Endothelial cell of umbilical vein (primary cell): Measurements from ENCODE around the gene RAG1. TPM values are rescaled to one million over a fixed set of nuclear protein-coding genes. Genes with fewer than 3 reads are reported as not detected.

Experiments used
- BruUV-seq: library from RNA; stranded (reverse); fragments of 400-500 nt; replicated peaks from 2 replicates; lab custom pipeline; 2021; lab: Mats Ljungman, UMichigan
- CTCF ChIA-PET: fragments of 300-600, 350-600 bp; sonication (Branson Sonifier 250); formaldehyde crosslinking; loops from one replicate; lab custom pipeline; 2021; ENCODE audit warnings: antibody characterized with exemption, inconsistent platforms; lab: Charles Lee
- POLR2A ChIA-PET: fragments of 300-600, 350-600 bp; sonication (Branson Sonifier 250); formaldehyde crosslinking; loops from one replicate; lab custom pipeline; 2021; ENCODE audit warnings: antibody characterized with exemption, inconsistent platforms; lab: Charles Lee
- DNase-seq: peaks from one replicate; pipeline ENCODE4 v3.0.0-alpha.2; 2011; ENCODE audit warnings: low read depth, low spot score
- FAIRE-seq: peaks from 2 replicates; lab custom pipeline; 2011; peaks lifted over from hg19 to GRCh38; lab: Jason Lieb, UNC
- H2AFZ ChIP-seq: 2 replicates; pipeline ENCODE4 v1.6.0; 2012; ENCODE audit warnings: low read depth, low read length, control low read depth, inconsistent platforms
- H3K27ac ChIP-seq: 2 replicates; pipeline ENCODE4 v1.5.1; 2011; ENCODE audit warnings: low read depth, mild to moderate bottlenecking, control low read depth, low read length, moderate library complexity; ENCODE audit not compliant: insufficient read depth
- H3K27me3 ChIP-seq, 2 experiments: 2 replicates each; pipeline versions ENCODE4 v1.6.0 to v1.6.1; 2011; ENCODE audit warnings: low read length in 2 of 2, mixed read lengths in 1 of 2; ENCODE audit not compliant: control insufficient read depth in 2 of 2, insufficient read depth in 2 of 2
- H3K36me3 ChIP-seq, 2 experiments: 2 replicates in 1 of 2; 3 replicates in 1 of 2; pipeline ENCODE4 v1.5.1; 2011; ENCODE audit warnings: low read length in 2 of 2, mild to moderate bottlenecking in 1 of 2, moderate library complexity in 1 of 2; ENCODE audit not compliant: control insufficient read depth in 2 of 2, insufficient read depth in 2 of 2; ENCODE audit errors: extremely low read depth in 1 of 2
- H3K4me1 ChIP-seq: 3 replicates; pipeline ENCODE4 v1.5.1; 2011; ENCODE audit warnings: mild to moderate bottlenecking, low read length; ENCODE audit not compliant: control insufficient read depth, insufficient read depth; ENCODE audit errors: extremely low read depth
- H3K4me2 ChIP-seq: 2 replicates; pipeline ENCODE4 v1.6.1; 2011; ENCODE audit warnings: low read length, control low read depth, mixed read lengths; ENCODE audit not compliant: insufficient read depth
- H3K4me3 ChIP-seq, 3 experiments: fragments of 200-600 bp in 1 of 3; sonication (generic), shearing (Covaris generic) in 1 of 3; replicated peaks in 1 of 3; 2 replicates each; pipeline ENCODE4 v1.5.1; 2011 to 2016; ENCODE audit warnings: control low read depth in 3 of 3, low read length in 3 of 3, mild to moderate bottlenecking in 2 of 3, inconsistent platforms in 1 of 3, low read depth in 1 of 3, moderate library complexity in 1 of 3; ENCODE audit not compliant: insufficient read depth in 1 of 3
- H3K79me2 ChIP-seq: 2 replicates; pipeline ENCODE4 v1.6.0; 2012; ENCODE audit warnings: low read length, inconsistent platforms; ENCODE audit not compliant: control insufficient read depth, insufficient read depth
- H3K9ac ChIP-seq: replicated peaks from 2 replicates; pipeline ENCODE3; 2011; ENCODE audit warnings: low read length, control low read depth; ENCODE audit not compliant: insufficient read depth; ENCODE audit errors: extremely low read depth
- H3K9me1 ChIP-seq: replicated peaks from 3 replicates; pipeline ENCODE4 v1.6.0; 2011; ENCODE audit warnings: mild to moderate bottlenecking, low read length; ENCODE audit not compliant: control insufficient read depth, insufficient read depth; ENCODE audit errors: extremely low read depth
- H3K9me3 ChIP-seq: replicated peaks from 2 replicates; pipeline ENCODE4 v1.5.1; 2012; ENCODE audit warnings: low read length, inconsistent platforms; ENCODE audit not compliant: control insufficient read depth, insufficient read depth
- H4K20me1 ChIP-seq: replicated peaks from 2 replicates; pipeline ENCODE3; 2011; ENCODE audit warnings: mild to moderate bottlenecking, low read length; ENCODE audit not compliant: control insufficient read depth, insufficient read depth; ENCODE audit errors: extremely low read depth
- CTCF ChIP-seq, 2 donors: IDR thresholded peaks; 1 replicate in 1 of 2; 2 replicates in 1 of 2; pipeline ENCODE4 v1.5.1; 2011; ENCODE audit warnings: low read length in 2 of 2, mild to moderate bottlenecking in 2 of 2, moderate library complexity in 2 of 2, control low read depth in 1 of 2, inconsistent platforms in 1 of 2, low read depth in 1 of 2; ENCODE audit not compliant: insufficient read depth in 1 of 2; ENCODE audit errors: extremely low read depth in 1 of 2
- EZH2 ChIP-seq: IDR thresholded peaks from 2 replicates; pipeline ENCODE4 v1.6.1; 2012; ENCODE audit warnings: borderline replicate concordance, low read depth, mild to moderate bottlenecking, moderate library complexity, low read length, inconsistent platforms; ENCODE audit not compliant: severe bottlenecking
- FOS ChIP-seq: IDR thresholded peaks from 2 replicates; pipeline ENCODE4 v1.6.1; 2011; ENCODE audit warnings: mild to moderate bottlenecking, low read length, moderate library complexity, borderline replicate concordance; ENCODE audit not compliant: insufficient read depth
- GATA2 ChIP-seq: IDR thresholded peaks from 2 replicates; pipeline ENCODE4 v1.7.0; 2011; ENCODE audit warnings: low read depth, mild to moderate bottlenecking, moderate library complexity, mixed read lengths, low read length; ENCODE audit not compliant: insufficient read length, insufficient read depth
- JUN ChIP-seq: IDR thresholded peaks from 2 replicates; pipeline ENCODE4 v1.6.1; 2011; ENCODE audit warnings: borderline replicate concordance, low read depth; ENCODE audit not compliant: insufficient read length, insufficient read depth
- MAX ChIP-seq: IDR thresholded peaks from 2 replicates; pipeline ENCODE4 v1.6.1; 2011; ENCODE audit not compliant: insufficient read depth, insufficient read length
- MYC ChIP-seq: IDR thresholded peaks from one replicate; pipeline ENCODE4 v1.6.1; 2011; ENCODE audit warnings: mild to moderate bottlenecking, low read depth, low read length
- POLR2A ChIP-seq: IDR thresholded peaks from 2 replicates; pipeline ENCODE4 v1.6.1; 2012; ENCODE audit warnings: low read depth, mild to moderate bottlenecking, control low read depth, low read length
- POLR2AphosphoS5 ChIP-seq: IDR thresholded peaks from 2 replicates; pipeline ENCODE4 v1.6.1; 2012; ENCODE audit warnings: low read depth, mild to moderate bottlenecking, control low read depth, low read length, moderate library complexity; ENCODE audit not compliant: insufficient read depth
- dilution Hi-C: fragments of 300-500 bp; cut with MboI; formaldehyde crosslinking; loops from one replicate; pipeline ENCODE4 v1.15.0; 2019; ENCODE audit warnings: low sequenced_read_pairs; ENCODE audit not compliant: extremely low pct_ligation_motif_present
- intact Hi-C: fragments of 100-400 bp; cut with micrococcal nuclease; formaldehyde crosslinking; loops from one replicate; pipeline ENCODE4 v1.10.0; 2022
- polyA plus RNA-seq, 4 experiments: library from polyadenylated mRNA; depleted of rRNA in 3 of 4; stranded (reverse) in 3 of 4; unstranded in 1 of 4; fragments of >200 nt; gene quantifications; 2 replicates each; pipeline versions ENCODE4 v1.2.1 to v1.2.3, GENCODE V29; 2011 to 2012; ENCODE audit warnings: missing spikeins in 1 of 4
- total RNA-seq: library from RNA; stranded (reverse); gene quantifications from 2 replicates; pipeline ENCODE4 v1.2.3, GENCODE V29; 2021

The RAG1 gene
- total and polyA plus RNA-seq, 2 donors (not counting 3 experiments of a cell fraction or from before 2014, with no cell fraction given): 0.15 to 1.2 TPM

GRCh38 chr11:36586543-36586942 is 18.7 kb downstream of the RAG1 start:
- Histone ChIP-seq H3K4me3 (no peak overlapping the region), H3K79me2 (no peaks in the 10 kb centered on the region), H2AFZ (no peak overlapping the region), H3K27me3 (peaks cover 6 to 25% of the 10 kb centered on the region in 2 experiments), H3K9me3 (no peaks in the 10 kb centered on the region), H3K4me2 (no peak overlapping the region), H3K36me3 (no peaks in the 10 kb centered on the region), H3K9me1 (no peaks in the 10 kb centered on the region), H4K20me1 (no peaks in the 10 kb centered on the region), H3K27ac (no peak overlapping the region), H3K9ac (no peak overlapping the region), H3K4me1 (no peaks in the 10 kb centered on the region)
- no peak for FAIRE-seq
- intact Hi-C loops: no loop called here
- ChIA-PET POLR2A (interaction anchor here (0.6 kb wide), 1 partner anchor 105 kb away, joined by 3 read pairs; no protein-coding TSS in a partner anchor), CTCF (interaction anchor here (1.4 kb wide), 1 partner anchor 22 kb away, joined by 4 read pairs; no protein-coding TSS in a partner anchor)
- BruUV-seq: no TSS peak
- TF ChIP-seq POLR2A (no peak), MAX (no peak), JUN (no peak), CTCF (IDR thresholded peaks at IDR 0.05; ENCODE audit: extremely low read depth in 1 of 2, insufficient read depth in 1 of 2, low read depth in 1 of 2, low read length in 2 of 2) (no peak), POLR2AphosphoS5 (no peak), FOS (no peak), GATA2 (no peak), EZH2 (no peak), MYC (no peak)
- DNase-seq: no peak
- dilution Hi-C loops: no loop called here
